Activated naive CD4-positive, alpha-beta T cell treated with anti-CD3 and anti-CD28 coated beads, Interleukin-2, amount 50 U/mL, for 16 hours (primary cell): Measurements from ENCODE around the gene CSF1.
A peak's percentile ranks its signal among the peaks of the same experiment; 100 is the strongest.

ENCODE experiments used
- DNase-seq: peaks from one replicate; pipeline ENCODE4 v3.0.0-alpha.2; 2020

CSF1 gene

GRCh38 chr1:109882288-109883245 is 28.1 kb upstream of the CSF1 start:
- no peak for DNase-seq

- DNase-seq, result no peak
Observed at GRCh38 chr1:109883248-109883955, 27.2 kb upstream of the CSF1 start.

- DNase-seq, result no peak
Observed at GRCh38 chr1:109884242-109884891, 26.3 kb upstream of the CSF1 start.

- no peak for DNase-seq
Observed at GRCh38 chr1:109885589-109885988, 25.1 kb upstream of the CSF1 start.

GRCh38 chr1:109886827-109887226 is 23.8 kb upstream of the CSF1 start:
- DNase-seq, result no peak

- DNase-seq, result no peak
Observed at GRCh38 chr1:109887271-109887670, 23.4 kb upstream of the CSF1 start.

GRCh38 chr1:109887884-109888283 is 22.8 kb upstream of the CSF1 start:
- DNase-seq, result no peak

GRCh38 chr1:109889094-109889493 is 21.6 kb upstream of the CSF1 start:
- DNase-seq, result no peak

- peak; percentile 47 for DNase-seq
Observed at GRCh38 chr1:109890115-109890953, 20.3 kb upstream of the CSF1 start.

- no peak for DNase-seq
Observed at GRCh38 chr1:109891930-109892329, 18.7 kb upstream of the CSF1 start.

- no peak for DNase-seq
Observed at GRCh38 chr1:109892561-109893368, 17.9 kb upstream of the CSF1 start.

- no peak for DNase-seq
Observed at GRCh38 chr1:109893532-109894171, 17.0 kb upstream of the CSF1 start.

- no peak for DNase-seq
Observed at GRCh38 chr1:109894823-109895719, 15.6 kb upstream of the CSF1 start.

- no peak for DNase-seq
Observed at GRCh38 chr1:109895720-109896504, 14.7 kb upstream of the CSF1 start.

- no peak for DNase-seq
Observed at GRCh38 chr1:109896681-109897080, 14.0 kb upstream of the CSF1 start.

GRCh38 chr1:109897259-109897955 is 13.2 kb upstream of the CSF1 start:
- no peak for DNase-seq

GRCh38 chr1:109898842-109899241 is 11.8 kb upstream of the CSF1 start:
- no peak for DNase-seq

- no peak for DNase-seq
Observed at GRCh38 chr1:109901141-109901523, 9.5 kb upstream of the CSF1 start.
